ENCODE results near the gene AANAT. TPM values are rescaled to one million over a fixed set of nuclear protein-coding genes. Genes with fewer than 3 reads are reported as not detected.

Gene AANAT
- total RNA-seq, 1 experiment from 2014 or later, result not detected

DNA sequence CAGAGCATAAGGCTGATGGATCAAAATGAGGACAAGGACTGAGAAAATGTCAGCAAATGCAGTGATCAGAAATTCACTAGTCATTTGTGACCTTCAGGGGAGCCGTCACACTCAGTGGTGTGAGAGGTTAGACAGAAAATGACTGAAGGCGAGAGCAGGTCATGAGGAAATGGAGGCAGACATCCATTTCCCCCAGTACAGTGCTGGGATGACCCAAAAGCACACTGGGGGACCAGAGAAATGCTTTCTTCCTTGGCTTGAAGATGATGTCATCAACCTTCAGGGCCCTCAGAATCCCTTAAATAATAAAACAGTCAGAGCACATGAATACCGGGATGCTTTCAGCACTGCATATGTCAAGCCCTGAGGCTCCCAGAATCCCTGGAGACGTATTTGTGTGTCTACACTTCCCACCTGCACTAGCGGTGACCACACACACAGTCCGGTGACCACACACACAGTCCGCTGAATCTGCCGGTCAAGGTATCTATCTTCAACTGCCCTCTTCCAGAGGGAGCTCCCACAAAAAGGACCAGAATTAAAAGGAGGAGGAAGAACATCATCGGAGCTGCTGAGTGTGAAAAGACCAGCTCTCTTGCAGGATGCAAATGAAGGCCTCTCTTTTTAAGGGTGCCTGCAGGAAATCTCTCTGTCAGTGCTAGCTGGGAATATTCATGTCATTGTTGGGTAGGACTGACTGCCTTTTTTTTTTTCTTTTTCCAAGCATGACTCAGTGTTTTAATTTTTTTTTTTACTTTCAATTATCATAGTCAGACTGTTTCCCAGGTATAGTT, 22.7 kb upstream of the AANAT start:
- peak overlapping the region; percentile 80; the same call in 1 of the 2 replicates for H3K4me2 ChIP-seq (ENCODE audit: low read length)
- ChIA-PET CTCF (no interaction called here), RAD21 (ENCODE audit: low non-redundant PET in 1 of 2, low total read pairs in 2 of 2, uncharacterized antibody in 2 of 2, unreplicated experiment in 2 of 2) (no interaction called here), POLR2A (interaction anchor here (1.1 kb wide), 1 partner anchor 680 kb away, joined by 4 read pairs; no protein-coding TSS in a partner anchor)
- H4K20me1 ChIP-seq (ENCODE audit: insufficient read depth), result peaks cover 30% of the 10 kb centered on the region; the same call in 1 of the 2 replicates
- BruUV-seq (replicated peaks), result no TSS peak
- no peaks in the 10 kb centered on the region for H3K27me3 ChIP-seq (ENCODE audit: insufficient read depth, low read length)
- 0 out of 2 replicates have a peak overlapping the region, but pooled peaks have one; percentile 31 for H3K9ac ChIP-seq (ENCODE audit: low read length)
- no peaks in the 10 kb centered on the region for H3K36me3 ChIP-seq (ENCODE audit: control insufficient read depth in 1 of 2, insufficient read depth in 2 of 2, low read length in 2 of 2)
- H3K79me2 ChIP-seq (ENCODE audit: insufficient read depth, low read length), result peaks cover 100% of the 10 kb centered on the region
- H3K27ac ChIP-seq (ENCODE audit: low read depth, low read length), result no peak overlapping the region
- H3K9me2 ChIP-seq (ENCODE audit: insufficient read depth), result no peaks in the 10 kb centered on the region
- peaks cover 44 to 76% of the 10 kb centered on the region in 2 experiments for H3K4me1 ChIP-seq (ENCODE audit: control insufficient read depth in 1 of 2, insufficient read depth in 2 of 2, low read length in 2 of 2)
- no peaks in the 10 kb centered on the region for H3K9me3 ChIP-seq (ENCODE audit: control insufficient read depth in 1 of 2, insufficient read depth in 1 of 2, low read depth in 1 of 2, low read length in 2 of 2)
- no peak overlapping the region for H2AFZ ChIP-seq (ENCODE audit: low read depth, low read length, poor library complexity, severe bottlenecking)
- TF ChIP-seq ZNF274 (IDR thresholded peaks at IDR 0.05; ENCODE audit: low read depth, low read length) (no peak), CEBPB (IDR thresholded peaks at IDR 0.05; ENCODE audit: low read depth) (no peak), POLR2AphosphoS5 (IDR thresholded peaks at IDR 0.05; ENCODE audit: low read depth, low read length) (no peak), EGR1 (IDR thresholded peaks at IDR 0.05; ENCODE audit: low read depth) (no peak), RAD21 (IDR thresholded peaks at IDR 0.05; ENCODE audit: low read depth) (no peak), FOSL1 (IDR thresholded peaks at IDR 0.05; ENCODE audit: low read depth) (no peak), TCF7L2 (IDR thresholded peaks at IDR 0.05; ENCODE audit: borderline replicate concordance, extremely low read depth, insufficient read depth, insufficient read length) (no peak), POLR2A (IDR thresholded peaks at IDR 0.05; ENCODE audit: borderline replicate concordance, extremely low read depth, insufficient read depth, insufficient read length) (no peak), YY1 (IDR thresholded peaks at IDR 0.05; ENCODE audit: extremely low read depth, insufficient replicate concordance, low read depth, low read length) (no peak), ELF1 (IDR thresholded peaks at IDR 0.05; ENCODE audit: borderline replicate concordance, low read depth) (no peak), JUND (IDR thresholded peaks at IDR 0.05) (no peak), SRF (IDR thresholded peaks at IDR 0.05; ENCODE audit: low read depth) (no peak), ZFX (IDR thresholded peaks at IDR 0.05) (no peak)
- TF ChIP-seq, protein P1, sequence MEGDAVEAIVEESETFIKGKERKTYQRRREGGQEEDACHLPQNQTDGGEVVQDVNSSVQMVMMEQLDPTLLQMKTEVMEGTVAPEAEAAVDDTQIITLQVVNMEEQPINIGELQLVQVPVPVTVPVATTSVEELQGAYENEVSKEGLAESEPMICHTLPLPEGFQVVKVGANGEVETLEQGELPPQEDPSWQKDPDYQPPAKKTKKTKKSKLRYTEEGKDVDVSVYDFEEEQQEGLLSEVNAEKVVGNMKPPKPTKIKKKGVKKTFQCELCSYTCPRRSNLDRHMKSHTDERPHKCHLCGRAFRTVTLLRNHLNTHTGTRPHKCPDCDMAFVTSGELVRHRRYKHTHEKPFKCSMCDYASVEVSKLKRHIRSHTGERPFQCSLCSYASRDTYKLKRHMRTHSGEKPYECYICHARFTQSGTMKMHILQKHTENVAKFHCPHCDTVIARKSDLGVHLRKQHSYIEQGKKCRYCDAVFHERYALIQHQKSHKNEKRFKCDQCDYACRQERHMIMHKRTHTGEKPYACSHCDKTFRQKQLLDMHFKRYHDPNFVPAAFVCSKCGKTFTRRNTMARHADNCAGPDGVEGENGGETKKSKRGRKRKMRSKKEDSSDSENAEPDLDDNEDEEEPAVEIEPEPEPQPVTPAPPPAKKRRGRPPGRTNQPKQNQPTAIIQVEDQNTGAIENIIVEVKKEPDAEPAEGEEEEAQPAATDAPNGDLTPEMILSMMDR (IDR thresholded peaks at IDR 0.05 in 2 of 3, conservative IDR thresholded peaks at IDR 0.05 in 1 of 3; ENCODE audit: borderline replicate concordance in 1 of 3, insufficient read depth in 1 of 3, low read depth in 2 of 3, low read length in 2 of 3), result no peak
- TF ChIP-seq, protein P2, sequence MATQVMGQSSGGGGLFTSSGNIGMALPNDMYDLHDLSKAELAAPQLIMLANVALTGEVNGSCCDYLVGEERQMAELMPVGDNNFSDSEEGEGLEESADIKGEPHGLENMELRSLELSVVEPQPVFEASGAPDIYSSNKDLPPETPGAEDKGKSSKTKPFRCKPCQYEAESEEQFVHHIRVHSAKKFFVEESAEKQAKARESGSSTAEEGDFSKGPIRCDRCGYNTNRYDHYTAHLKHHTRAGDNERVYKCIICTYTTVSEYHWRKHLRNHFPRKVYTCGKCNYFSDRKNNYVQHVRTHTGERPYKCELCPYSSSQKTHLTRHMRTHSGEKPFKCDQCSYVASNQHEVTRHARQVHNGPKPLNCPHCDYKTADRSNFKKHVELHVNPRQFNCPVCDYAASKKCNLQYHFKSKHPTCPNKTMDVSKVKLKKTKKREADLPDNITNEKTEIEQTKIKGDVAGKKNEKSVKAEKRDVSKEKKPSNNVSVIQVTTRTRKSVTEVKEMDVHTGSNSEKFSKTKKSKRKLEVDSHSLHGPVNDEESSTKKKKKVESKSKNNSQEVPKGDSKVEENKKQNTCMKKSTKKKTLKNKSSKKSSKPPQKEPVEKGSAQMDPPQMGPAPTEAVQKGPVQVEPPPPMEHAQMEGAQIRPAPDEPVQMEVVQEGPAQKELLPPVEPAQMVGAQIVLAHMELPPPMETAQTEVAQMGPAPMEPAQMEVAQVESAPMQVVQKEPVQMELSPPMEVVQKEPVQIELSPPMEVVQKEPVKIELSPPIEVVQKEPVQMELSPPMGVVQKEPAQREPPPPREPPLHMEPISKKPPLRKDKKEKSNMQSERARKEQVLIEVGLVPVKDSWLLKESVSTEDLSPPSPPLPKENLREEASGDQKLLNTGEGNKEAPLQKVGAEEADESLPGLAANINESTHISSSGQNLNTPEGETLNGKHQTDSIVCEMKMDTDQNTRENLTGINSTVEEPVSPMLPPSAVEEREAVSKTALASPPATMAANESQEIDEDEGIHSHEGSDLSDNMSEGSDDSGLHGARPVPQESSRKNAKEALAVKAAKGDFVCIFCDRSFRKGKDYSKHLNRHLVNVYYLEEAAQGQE (IDR thresholded peaks at IDR 0.05; ENCODE audit: low read depth), result no peak
- TF ChIP-seq, protein P3, sequence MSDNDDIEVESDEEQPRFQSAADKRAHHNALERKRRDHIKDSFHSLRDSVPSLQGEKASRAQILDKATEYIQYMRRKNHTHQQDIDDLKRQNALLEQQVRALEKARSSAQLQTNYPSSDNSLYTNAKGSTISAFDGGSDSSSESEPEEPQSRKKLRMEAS (IDR thresholded peaks at IDR 0.05), result no peak
- TF ChIP-seq, protein P4, sequence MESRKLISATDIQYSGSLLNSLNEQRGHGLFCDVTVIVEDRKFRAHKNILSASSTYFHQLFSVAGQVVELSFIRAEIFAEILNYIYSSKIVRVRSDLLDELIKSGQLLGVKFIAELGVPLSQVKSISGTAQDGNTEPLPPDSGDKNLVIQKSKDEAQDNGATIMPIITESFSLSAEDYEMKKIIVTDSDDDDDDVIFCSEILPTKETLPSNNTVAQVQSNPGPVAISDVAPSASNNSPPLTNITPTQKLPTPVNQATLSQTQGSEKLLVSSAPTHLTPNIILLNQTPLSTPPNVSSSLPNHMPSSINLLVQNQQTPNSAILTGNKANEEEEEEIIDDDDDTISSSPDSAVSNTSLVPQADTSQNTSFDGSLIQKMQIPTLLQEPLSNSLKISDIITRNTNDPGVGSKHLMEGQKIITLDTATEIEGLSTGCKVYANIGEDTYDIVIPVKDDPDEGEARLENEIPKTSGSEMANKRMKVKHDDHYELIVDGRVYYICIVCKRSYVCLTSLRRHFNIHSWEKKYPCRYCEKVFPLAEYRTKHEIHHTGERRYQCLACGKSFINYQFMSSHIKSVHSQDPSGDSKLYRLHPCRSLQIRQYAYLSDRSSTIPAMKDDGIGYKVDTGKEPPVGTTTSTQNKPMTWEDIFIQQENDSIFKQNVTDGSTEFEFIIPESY (IDR thresholded peaks at IDR 0.05; ENCODE audit: extremely low read depth, insufficient replicate concordance, low read length), result no peak
- TF ChIP-seq, protein P5, sequence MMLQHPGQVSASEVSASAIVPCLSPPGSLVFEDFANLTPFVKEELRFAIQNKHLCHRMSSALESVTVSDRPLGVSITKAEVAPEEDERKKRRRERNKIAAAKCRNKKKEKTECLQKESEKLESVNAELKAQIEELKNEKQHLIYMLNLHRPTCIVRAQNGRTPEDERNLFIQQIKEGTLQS (IDR thresholded peaks at IDR 0.05), result no peak
- no peak for DNase-seq (ENCODE audit: low read depth, low spot score)
- ATAC-seq, result no peak
- H3K4me3 ChIP-seq (replicated peaks in 1 of 2; ENCODE audit: low read depth in 1 of 2, low read length in 2 of 2), result no peak overlapping the region
- intact Hi-C loops (cut with micrococcal nuclease), result no loop called here
